LoVo (cell line): ENCODE results near the gene HCLS1.
"Not testable (repeated sequence)": the region's sequence is repeated elsewhere in the genome, so short reads cannot be mapped to it uniquely, and the experiment has no call there.

Experiments
- DNase-seq: peaks from one replicate; pipeline ENCODE4 v3.0.0-alpha.2; 2016; ENCODE audit warnings: low spot score

HCLS1 gene

DNA sequence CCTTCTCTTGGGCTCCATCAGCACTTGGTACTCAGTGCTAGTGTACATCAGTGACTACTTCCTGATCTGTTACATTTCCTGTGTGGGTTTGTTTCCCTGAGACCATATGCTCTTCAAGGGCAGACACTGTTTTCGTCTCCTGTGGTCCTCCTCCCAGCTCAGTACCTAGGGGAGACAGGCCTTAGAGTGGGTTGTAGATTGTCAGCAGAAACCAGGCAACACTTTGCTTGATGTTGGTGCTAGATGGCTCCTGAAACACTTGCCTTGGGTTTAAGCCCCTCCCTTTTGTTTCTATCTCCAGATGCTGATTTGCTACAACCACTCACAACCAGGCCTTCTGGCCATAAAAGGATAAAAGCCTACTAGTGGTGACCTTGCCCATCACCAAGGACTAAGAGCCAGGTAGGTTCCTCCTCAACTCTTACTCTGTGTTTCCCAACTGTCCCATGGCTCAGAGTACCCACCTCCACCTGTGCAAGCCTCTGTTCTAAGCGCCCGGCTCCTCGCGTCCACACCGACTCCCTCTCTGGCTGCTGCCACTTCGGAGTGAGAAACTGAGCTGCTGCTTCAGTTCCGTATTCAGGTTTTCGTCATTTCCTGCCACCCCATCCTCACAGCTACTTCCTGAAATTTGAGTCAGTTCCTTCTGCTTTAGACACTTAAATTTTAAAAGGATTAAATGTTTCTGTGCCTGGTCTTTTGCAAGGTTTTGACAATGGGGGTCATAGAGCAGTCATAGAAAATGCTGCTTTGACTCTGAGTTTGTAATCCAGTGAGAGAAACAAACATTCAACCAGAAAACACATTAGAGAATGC, at the start of gene HCLS1:
HCLS1 (minus strand) TSS at position 548 of the 816 bp plus-strand sequence. CDS start 2,556 bp downstream, outside the sequence.
- DNase-seq, result no peak

- DNase-seq, result no peak
Measured at GRCh38 chr3:121710347-121710746, 49.6 kb upstream of the HCLS1 start.

GRCh38 chr3:121707531-121708273, 47.0 kb upstream of the HCLS1 start:
- DNase-seq, result no peak

GRCh38 chr3:121705541-121705940, 44.8 kb upstream of the HCLS1 start:
- no peak for DNase-seq

DNA sequence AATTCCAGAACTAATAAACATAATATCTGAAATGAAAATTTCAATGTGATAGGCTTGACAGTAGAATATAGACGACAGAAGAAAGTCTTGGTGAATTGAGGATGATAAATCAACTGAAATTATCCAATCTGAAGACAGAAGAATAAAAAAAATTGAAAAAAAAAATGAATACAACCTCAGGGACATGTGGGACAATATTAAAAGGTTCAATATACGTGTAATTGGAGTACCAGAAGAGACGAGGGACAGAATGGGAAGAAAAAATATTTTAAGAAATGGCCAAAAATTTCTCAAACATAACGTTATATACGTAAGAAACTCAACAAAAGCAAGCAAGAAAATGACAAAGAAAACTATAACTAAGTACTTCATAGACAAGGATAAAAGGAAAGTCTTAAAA, 43.3 kb upstream of the HCLS1 start:
- DNase-seq, result no peak

DNA sequence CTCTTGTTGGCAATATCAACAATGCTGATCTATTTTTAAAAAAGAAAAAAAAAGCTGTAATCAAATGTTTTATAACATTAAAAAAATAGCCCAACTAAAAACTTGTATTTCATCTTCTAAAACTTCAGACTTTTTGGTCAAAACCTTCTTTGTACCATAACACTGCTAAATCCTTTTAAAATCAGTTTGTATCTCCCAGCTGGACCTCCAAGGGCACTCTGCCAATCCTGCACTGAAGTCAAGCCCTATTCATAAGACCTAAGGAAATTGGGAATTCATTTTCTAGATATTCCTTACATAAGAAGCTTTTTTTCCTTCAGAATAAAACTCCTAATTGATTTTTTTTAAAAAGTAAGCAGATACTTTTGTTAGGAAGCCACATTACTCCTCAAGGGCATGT, 38.2 kb upstream of the HCLS1 start:
- no peak for DNase-seq

GRCh38 chr3:121698476-121698875, 37.8 kb upstream of the HCLS1 start:
- DNase-seq, result no peak

GRCh38 chr3:121696186-121696585, 35.5 kb upstream of the HCLS1 start:
- DNase-seq, result no peak

- DNase-seq, result no peak
Measured at GRCh38 chr3:121692010-121692699, 31.5 kb upstream of the HCLS1 start.

- DNase-seq, result no peak
Measured at GRCh38 chr3:121690777-121691405, 30.2 kb upstream of the HCLS1 start.

DNA sequence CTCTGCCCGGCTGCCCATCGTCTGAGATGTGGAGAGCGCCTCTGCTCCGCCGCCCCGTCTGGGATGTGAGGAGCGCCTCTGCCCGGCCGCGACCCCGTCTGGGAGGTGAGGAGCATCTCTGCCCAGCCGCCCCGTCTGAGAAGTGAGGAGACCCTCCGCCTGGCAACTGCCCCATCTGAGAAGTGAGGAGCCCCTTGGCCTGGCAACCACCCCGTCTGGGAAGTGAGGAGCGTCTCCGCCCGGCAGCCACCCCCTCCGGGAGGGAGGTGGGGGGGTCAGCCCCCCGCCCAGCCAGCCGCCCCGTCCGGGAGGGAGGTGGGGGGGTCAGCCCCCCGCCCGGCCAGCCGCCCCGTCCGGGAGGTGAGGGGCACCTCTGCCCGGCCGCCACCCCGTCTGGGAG, 28.0 kb upstream of the HCLS1 start:
- not testable (repeated sequence) for DNase-seq

DNA sequence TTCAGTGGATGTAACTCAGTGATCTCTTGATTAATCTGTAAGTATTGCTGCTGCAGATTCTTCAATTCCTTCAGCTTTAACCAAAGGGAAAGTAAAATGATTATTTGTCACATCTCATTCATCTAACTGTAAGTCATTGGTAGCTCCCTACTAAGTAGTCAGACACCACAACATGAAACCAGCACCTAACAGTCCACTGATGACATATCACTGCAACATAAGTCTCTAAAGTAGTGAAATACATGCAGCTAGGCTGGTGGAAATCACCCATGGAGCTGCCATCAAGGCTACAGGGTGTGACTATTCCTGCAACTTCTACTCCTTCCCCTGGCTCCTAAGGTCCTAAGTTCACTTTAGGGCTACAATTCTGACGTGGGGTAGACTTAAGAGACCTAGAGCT, 21.1 kb upstream of the HCLS1 start:
- no peak for DNase-seq

DNA sequence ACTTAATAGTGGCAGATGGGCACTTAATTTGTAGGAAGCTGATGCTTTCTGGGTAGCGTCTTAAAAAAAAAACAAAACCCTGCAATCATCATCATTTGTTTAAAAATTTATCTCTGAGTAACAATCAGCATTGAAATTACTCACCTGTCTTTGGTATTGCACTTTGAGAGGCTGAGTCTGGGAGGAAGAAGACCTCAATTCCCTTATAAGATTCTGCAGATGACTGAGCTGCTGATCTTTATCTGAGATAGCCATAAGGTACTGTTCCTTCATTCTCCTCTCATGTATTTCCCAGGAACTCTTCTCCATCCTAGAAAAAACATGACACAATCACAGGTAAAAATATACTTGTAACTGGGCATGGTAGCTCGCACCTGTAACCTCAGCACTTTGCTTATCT, 16.4 kb upstream of the HCLS1 start:
- DNase-seq, result no peak

DNA sequence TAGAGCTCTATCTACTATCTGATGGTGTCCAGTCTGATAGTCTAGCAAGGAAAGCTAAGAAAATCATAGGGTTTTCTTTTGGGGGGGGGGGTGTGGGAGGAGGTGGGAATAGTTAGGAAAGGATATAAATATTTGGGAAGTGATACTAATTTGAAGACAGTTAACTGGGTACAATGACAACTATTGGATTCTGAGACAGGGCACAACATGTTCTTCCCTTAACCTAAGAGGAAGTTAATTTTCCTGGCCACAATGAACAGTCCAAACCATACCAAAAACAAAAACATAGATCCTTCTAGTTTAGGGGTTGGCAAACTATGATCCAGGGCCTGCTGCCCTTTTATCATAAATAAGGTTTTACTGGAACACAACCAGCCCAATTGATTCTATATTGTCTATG, 10.0 kb upstream of the HCLS1 start:
- no peak for DNase-seq

- no peak for DNase-seq
Measured at GRCh38 chr3:121667333-121667732, 6.6 kb upstream of the HCLS1 start.

DNA sequence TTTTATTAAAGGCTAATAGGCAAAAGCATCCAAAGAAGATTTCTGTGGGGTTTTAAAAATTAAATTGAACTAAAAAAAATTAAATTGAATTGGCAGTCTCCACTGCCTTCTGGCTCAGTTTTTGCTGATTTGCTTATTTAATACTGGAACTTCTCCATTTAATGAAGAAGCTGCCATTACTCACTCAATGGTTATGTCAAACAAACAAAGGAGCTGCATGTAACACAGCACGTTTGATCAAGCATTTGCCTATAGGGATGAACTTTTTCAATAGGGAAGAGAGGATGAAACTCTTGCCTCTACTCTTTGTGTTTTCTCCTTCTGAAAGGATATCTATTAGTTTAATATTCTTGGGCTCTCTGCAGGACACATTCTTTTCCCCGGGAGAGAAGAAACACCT, 4.8 kb upstream of the HCLS1 start:
- no peak for DNase-seq

GRCh38 chr3:121663171-121663847, 2.6 kb upstream of the HCLS1 start:
- DNase-seq, result no peak

DNA sequence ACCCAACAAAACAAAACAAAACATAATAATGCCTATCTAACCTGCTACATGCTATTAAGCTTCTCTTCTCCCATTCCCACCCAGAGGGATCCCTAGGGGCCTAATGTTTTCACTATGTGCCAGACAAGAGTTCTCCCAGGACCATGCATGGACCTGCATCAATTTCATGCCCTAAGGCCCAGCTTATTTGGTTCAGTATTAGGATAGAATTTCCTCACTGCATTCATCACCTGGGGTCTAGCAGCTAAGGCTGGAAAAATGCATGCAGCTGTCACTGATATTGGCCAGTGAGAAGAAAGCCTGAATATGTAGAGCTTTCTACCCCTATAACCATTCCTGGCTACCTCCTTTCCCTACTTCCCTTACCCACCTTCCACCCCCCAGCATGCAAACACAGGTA, 2.0 kb upstream of the HCLS1 start:
- no peak for DNase-seq

DNA sequence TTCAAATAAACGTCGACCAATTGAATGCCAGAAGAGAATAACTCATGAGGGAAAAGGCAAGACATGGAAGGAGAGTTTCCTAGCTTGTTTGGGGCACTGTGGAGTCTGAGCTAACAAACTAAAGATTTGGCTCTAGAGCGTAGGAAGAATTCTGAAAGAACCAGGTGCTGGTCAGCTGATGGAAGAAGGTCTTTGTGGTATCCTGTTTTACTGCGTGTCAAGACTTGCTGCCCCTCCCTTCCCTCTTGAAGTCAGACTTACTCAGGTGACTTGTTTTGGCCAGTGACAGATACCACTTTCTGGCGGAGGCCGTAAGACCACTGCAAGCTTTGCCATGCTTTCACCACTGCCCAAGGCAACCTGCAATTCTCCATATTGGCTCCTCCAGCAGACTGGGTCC, 673 bp upstream of the HCLS1 start:
- no peak for DNase-seq

DNA sequence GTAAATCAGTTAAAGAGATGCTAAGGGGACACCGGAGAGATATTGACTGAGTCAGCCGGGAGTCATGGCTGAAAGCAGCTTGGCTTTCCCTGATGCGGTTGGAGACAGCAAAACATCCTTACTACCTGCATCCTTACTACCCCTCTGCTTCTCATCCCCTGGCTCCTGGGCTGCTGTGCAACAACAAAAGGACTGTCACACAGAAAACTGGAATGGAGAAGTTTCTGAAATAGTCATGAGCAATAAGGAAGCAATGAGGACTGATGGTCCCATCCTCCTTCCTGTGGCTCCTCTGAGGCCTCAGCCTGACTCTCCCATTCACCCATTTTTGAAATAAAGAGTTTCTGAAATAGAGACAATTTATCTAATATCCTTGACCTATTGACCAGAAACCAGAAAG, 1.1 kb downstream of the HCLS1 start:
- no peak for DNase-seq

- no peak for DNase-seq
Measured at GRCh38 chr3:121658716-121659435, 1.8 kb downstream of the HCLS1 start.
